ENCODE results near the gene LTBP1.

LTBP1 gene

GRCh38 chr2:33013684-33014110 is 66.9 kb downstream of the LTBP1 start:
- no peak for DNase-seq (ENCODE audit: low spot score)

- DNase-seq (ENCODE audit: low spot score): no peak
Measured at GRCh38 chr2:33014268-33014667, 67.5 kb downstream of the LTBP1 start.

GRCh38 chr2:33015421-33016142 is 68.8 kb downstream of the LTBP1 start:
- no peak for DNase-seq (ENCODE audit: low spot score)

- no peak for DNase-seq (ENCODE audit: low spot score)
Measured at GRCh38 chr2:33018271-33018670, 71.5 kb downstream of the LTBP1 start.

GRCh38 chr2:33019796-33020195 is 73.0 kb downstream of the LTBP1 start:
- DNase-seq (ENCODE audit: low spot score): no peak

- DNase-seq (ENCODE audit: low spot score): no peak
Measured at GRCh38 chr2:33020883-33021282, 74.1 kb downstream of the LTBP1 start.

GRCh38 chr2:33021542-33022227 is 74.9 kb downstream of the LTBP1 start:
- no peak for DNase-seq (ENCODE audit: low spot score)

GRCh38 chr2:33022395-33022985 is 75.7 kb downstream of the LTBP1 start:
- DNase-seq (ENCODE audit: low spot score): no peak

- no peak for DNase-seq (ENCODE audit: low spot score)
Measured at GRCh38 chr2:33022989-33023727, 76.4 kb downstream of the LTBP1 start.

GRCh38 chr2:33023728-33024500 is 77.2 kb downstream of the LTBP1 start:
- DNase-seq (ENCODE audit: low spot score): no peak

- no peak for DNase-seq (ENCODE audit: low spot score)
Measured at GRCh38 chr2:33024758-33025157, 78.0 kb downstream of the LTBP1 start.

- DNase-seq (ENCODE audit: low spot score): no peak
Measured at GRCh38 chr2:33029459-33029858, 82.7 kb downstream of the LTBP1 start.

GRCh38 chr2:33029926-33030325 is 83.2 kb downstream of the LTBP1 start:
- DNase-seq (ENCODE audit: low spot score): no peak

- DNase-seq (ENCODE audit: low spot score): no peak
Measured at GRCh38 chr2:33030326-33030725, 83.6 kb downstream of the LTBP1 start.

- no peak for DNase-seq (ENCODE audit: low spot score)
Measured at GRCh38 chr2:33032245-33032644, 85.5 kb downstream of the LTBP1 start.

GRCh38 chr2:33033606-33034081 is 86.9 kb downstream of the LTBP1 start:
- DNase-seq (ENCODE audit: low spot score): no peak

- DNase-seq (ENCODE audit: low spot score): no peak
Measured at GRCh38 chr2:33034784-33035183, 88.0 kb downstream of the LTBP1 start.

GRCh38 chr2:33038230-33038629 is 91.5 kb downstream of the LTBP1 start:
- no peak for DNase-seq (ENCODE audit: low spot score)

GRCh38 chr2:33038799-33039198 is 92.0 kb downstream of the LTBP1 start:
- no peak for DNase-seq (ENCODE audit: low spot score)

- DNase-seq (ENCODE audit: low spot score): no peak
Measured at GRCh38 chr2:33040541-33040940, 93.8 kb downstream of the LTBP1 start.

- no peak for DNase-seq (ENCODE audit: low spot score)
Measured at GRCh38 chr2:33042265-33042664, 95.5 kb downstream of the LTBP1 start.

GRCh38 chr2:33042819-33043218 is 96.1 kb downstream of the LTBP1 start:
- DNase-seq (ENCODE audit: low spot score): no peak
